ENCODE results near the gene GPS2.
"Not testable (repeated sequence)": the region's sequence is repeated elsewhere in the genome, so short reads cannot be mapped to it uniquely, and the experiment has no call there.

DNA sequence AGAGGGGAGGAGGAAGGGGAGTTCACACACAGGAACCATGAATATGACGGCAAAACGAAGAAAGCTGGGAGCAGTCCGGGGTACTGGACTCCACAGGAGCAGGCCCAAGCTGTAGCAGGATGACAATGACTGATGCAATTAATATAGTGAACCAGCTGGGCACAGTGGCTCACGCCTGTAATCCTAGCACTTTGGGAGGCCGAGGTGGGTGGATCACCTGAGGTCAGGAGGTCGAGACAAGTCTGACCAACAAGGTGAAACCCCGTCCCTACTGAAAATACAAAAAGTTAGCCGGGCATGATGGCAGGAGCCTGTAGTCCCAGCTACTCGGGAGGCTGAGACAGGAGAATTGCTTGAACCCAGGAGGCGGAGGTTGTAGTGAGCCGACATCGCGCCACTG is 20.6 kb upstream of the GPS2 start:
- TF ChIP-seq, protein P1, sequence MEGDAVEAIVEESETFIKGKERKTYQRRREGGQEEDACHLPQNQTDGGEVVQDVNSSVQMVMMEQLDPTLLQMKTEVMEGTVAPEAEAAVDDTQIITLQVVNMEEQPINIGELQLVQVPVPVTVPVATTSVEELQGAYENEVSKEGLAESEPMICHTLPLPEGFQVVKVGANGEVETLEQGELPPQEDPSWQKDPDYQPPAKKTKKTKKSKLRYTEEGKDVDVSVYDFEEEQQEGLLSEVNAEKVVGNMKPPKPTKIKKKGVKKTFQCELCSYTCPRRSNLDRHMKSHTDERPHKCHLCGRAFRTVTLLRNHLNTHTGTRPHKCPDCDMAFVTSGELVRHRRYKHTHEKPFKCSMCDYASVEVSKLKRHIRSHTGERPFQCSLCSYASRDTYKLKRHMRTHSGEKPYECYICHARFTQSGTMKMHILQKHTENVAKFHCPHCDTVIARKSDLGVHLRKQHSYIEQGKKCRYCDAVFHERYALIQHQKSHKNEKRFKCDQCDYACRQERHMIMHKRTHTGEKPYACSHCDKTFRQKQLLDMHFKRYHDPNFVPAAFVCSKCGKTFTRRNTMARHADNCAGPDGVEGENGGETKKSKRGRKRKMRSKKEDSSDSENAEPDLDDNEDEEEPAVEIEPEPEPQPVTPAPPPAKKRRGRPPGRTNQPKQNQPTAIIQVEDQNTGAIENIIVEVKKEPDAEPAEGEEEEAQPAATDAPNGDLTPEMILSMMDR (IDR thresholded peaks at IDR 0.05), result not testable (repeated sequence)
- TF ChIP-seq POLR2A (IDR thresholded peaks at IDR 0.05), result not testable (repeated sequence)
